Inflammatory macrophage (primary cell): ENCODE results near the gene KRT4.
A peak's percentile ranks its signal among the peaks of the same experiment; 100 is the strongest.
"Not testable (repeated sequence)": the region's sequence is repeated elsewhere in the genome, so short reads cannot be mapped to it uniquely, and the experiment has no call there.

Experiments used
- DNase-seq, 2 donors: peaks; one replicate each; pipeline ENCODE4 v3.0.0-alpha.2; 2020 to 2022

KRT4 gene

DNA sequence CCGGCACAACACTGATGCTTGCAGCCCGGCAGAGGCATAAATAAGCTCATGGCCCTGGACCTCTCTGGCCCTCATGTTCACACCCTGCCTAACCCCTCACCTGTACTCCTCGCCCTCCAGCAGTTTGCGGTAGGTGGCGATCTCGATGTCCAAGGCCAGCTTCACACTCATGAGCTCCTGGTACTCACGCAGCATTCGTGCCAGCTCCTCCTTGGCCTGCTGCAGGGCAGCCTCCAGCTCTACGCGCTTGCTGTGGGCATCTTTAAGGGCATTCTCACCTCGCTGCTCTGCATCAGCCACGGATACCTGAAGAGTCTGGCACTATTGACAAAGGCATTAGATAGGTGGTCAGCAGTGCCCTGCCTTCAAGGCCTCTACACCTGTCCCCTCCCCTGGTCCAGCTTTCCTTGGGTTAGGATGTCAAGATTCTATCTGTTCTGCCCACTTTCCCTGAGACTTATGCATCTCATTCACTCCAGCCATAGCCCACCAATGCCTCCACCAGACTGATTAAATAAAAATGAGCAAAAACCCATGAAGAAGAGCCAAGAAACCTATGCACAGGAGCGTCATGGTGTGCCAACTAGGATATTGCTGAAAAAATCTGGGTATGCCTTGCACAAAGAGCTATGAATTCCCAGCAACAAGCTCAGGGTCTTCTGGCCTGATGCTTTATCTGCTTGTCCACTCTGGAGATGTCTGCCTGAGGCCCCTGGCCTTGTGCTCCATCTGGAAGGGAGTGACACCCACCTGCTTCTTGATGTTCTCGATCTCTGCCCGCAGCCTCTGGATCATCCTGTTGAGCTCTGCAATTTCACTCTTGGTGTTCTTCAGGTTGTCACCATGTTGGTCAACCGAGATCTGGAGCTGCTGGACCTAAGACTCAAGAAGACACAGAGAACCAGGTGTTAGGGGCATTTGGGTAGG lies 6.1 kb downstream of the KRT4 start:
- DNase-seq = no peak

DNA sequence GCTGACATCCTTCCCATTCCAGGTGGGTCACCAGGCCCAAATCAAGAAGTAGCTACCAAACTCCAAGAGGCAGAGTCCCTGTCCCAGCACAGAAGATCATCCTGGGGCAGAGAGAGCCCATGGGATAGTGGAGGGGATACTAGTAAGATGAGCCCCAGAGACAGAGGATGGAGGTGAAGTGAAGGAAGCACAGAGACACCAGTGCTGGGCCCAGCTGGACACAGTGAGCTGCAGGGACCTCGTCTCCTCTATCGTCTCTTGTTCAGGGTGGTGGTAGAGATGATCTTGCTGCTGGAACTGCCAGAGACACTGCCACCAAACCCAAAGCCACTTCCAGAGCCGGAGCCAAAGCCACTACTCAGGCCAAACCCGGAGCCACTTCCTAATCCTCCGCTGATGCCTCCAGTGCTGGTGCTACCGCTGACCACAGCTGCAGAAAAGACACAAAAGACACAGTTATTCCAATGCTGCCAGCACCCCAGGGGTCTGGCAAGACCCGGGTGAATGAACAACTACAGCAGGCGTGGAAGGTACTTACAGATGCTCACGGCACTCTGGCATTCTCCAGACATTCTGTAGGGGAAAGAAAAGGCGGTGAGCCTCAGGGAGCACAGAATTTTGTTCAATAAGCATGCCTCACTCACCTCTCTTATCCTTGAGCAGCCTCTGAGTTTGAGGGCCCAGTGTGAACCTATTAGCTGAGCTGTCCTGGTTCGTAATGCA lies 6.9 kb downstream of the KRT4 start:
- DNase-seq = no peak

DNA sequence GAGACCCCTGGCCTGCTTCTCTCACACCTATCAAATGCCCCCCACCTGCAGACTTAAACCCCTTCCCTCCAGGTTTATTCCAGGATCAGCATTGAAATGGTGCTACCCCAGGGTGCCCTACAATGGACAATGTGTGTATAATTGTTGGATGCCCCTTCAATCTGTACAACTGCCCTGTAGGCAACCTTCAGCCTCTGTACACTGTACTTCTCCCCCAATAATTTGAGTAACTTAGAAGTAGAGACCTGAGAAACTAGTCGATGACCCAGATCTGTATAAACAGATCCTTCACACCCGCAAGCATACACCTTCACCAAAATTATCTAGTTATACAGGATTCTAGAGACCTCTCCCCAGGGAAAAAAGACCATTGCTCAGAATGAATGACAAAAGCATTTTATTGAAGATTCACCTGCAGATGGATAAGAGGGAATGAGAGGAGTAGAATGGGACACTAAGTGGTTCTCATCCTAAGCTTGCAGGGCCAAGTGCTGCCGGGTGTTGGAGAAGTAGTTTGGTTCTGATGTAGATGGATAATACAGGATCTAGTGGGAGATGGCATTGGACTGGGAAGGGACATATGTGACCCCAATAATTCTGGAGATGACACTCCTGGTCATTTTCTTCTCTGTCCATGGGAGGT lies 7.6 kb downstream of the KRT4 start:
- no peak for DNase-seq

DNA sequence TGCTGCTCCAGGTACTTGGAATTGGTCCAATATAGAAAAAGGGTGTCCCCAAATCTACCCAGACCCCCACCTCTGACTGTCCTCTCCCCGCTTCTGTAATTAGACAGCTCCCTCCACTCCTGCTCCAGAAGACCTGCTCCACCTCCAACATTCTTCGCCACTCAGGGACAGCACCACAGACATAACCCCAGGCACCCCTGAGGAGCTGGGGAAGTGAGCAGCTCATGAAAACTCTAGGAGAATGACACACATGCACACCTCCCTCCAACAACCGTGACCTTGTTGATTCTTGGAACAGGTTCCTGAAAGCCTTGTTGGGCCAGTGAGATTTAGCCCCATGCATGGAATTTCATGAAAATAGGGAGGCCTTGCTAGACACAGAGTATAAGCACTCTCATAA lies 8.2 kb downstream of the KRT4 start:
- no peak for DNase-seq

DNA sequence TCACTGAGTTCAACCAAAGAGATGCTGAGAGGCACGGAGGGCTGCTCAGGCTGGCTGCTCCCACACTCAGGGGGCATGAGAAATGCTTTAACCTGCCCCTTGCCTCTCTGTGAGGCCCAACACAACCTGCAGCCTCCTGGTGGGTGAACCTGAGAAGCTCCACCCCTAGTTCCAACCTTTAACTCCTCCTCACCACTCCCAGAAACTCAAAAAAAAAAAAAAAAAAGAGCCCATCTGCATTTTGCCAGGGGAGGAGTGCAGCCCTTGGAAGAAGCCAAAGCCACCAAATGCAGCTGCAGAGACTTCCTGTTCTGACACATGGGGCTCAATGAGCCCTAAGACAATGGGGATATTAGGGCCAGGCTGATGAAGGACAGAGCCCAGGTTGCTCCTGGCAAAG lies 8.9 kb downstream of the KRT4 start:
- DNase-seq = no peak

DNA sequence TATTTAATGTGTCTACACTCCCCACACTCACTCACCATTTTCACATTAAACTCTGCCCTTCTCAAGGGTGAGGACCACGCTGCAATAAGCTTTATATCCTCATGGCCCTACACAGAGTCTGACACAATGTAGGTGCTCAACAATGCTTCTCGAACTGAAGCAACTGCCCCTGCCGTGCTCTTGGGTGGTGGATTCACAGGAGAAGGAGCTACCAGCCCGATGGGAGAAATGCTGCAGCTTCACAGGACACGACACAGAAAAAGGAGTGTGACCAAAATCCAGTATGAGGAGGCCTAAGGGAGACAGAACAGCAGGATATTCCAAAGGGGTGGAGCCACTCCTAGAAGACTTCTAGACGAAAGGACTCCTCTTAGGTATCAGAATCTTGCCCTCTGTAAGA lies 11.5 kb downstream of the KRT4 start:
- DNase-seq = no peak

DNA sequence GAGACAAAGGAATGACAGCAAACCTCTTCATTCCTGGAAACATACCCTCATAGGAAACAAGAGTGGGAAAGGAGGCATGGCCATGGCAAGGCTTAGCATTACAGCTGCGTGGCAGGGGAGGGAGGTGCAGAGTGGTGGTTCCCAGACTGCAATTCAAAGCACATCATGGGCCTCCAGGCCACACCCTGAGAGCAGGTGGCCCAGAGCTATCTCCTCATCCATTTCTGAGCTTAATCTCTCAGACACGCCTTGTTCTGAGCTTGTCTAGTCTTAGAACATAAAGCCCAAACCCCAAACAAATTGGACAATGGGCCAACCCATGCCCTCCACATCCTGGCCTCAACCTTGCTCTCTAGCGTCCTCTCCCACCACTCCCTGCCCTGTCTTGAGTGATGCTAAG lies 12.1 kb downstream of the KRT4 start:
- no peak for DNase-seq

DNA sequence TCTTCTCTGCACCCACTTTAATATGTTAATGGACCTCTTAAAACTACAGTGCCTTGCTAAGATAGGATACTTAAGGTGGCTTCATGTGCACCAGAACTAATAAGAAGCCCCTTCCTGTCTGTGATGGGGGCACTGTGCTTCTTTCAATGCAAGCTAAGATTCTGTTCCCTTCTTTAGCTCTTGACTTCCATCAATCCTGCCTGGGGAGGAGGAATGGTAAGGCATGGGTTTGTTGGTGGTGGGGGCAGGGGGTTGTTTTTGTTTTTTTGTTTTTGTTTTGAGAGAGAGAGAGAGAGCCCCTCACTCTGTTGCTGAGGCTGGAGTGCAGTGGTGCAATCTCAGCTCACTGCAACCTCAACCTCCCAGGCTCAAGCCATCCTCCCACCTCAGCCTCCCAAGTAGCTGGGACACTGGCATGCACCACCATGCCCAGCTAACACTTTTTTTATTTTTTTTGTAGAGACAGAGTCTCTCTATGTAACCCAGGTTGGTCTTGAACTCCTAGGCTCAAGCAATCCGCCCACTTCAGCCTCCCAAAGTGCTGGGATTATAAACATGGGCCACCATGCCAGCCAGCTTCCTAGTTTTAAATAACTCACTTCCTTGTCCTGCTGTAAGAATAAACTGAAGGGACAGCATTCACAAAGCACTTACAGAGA lies 13.5 kb downstream of the KRT4 start:
- peak in 1 of 2 donors; percentile 27 for DNase-seq

DNA sequence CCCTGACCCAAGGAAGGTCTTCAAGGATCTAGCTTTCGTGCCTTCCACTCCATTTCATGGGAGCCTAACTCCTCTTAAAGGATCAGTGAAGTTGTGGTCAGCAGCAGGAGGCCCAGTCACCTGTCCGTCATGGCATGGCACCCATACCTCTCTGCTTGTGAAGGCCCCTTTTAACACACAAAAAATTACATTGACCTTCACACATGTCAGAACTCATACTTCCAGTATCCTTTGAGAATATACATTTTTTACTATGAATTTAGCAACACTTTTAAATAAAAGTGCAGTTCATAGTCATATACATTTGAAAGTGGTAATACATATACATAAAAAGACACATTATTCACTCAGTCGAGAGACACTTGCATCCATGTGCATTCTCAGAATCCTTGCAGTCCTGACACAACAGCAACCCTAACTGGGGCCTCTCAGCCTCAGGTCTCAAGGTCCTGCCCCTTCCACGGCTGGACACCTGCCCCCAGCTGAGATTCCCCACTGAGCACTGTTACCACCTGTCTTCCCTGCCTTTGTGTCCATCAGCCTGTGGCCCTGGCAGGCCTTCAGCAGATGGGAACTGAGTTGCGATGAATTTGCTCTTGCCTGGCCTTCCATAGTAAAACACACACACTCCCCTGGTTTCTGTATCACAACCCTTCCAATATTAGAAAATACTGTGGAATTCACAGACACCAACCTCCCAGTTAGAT lies 14.3 kb downstream of the KRT4 start:
- DNase-seq = no peak

DNA sequence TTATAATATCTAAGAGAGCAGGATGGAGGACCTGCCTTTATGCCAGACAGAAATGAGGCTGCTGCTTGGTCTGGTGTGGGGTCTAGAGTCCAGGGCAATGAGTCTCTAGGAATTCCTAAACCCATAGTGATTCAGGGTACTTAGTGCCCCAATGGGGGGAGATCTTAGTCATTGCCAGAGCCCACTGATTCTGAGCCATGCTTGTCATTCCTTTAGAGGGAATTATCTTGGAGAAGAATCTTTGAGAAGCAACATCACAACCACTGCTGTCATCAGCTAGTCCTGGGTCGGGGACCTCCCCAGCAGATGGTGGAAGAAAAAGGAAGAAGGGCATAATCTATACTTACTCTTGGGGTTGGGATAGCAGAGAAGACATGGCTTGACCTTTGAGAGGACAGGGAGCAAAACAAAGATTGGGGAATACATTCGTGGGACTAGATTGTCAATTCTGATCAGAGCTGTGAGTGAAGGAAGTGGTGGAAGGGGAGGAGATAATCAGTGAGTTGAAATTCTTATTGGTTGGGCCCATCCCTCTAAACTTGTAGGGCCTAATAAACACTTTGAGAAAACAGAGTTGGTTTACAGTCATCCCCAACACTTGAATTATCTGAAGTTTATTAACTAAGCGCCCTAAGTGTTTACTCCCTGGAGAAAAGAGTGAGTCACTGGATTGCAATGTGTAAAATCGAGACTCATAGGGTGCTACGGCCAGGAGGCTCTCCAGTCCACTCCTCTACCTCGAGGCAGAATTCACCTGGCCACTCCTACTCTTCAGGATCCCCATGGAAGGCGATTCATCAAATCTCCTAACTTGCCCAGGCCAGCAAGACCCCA lies 15.0 kb downstream of the KRT4 start:
- DNase-seq = no peak

DNA sequence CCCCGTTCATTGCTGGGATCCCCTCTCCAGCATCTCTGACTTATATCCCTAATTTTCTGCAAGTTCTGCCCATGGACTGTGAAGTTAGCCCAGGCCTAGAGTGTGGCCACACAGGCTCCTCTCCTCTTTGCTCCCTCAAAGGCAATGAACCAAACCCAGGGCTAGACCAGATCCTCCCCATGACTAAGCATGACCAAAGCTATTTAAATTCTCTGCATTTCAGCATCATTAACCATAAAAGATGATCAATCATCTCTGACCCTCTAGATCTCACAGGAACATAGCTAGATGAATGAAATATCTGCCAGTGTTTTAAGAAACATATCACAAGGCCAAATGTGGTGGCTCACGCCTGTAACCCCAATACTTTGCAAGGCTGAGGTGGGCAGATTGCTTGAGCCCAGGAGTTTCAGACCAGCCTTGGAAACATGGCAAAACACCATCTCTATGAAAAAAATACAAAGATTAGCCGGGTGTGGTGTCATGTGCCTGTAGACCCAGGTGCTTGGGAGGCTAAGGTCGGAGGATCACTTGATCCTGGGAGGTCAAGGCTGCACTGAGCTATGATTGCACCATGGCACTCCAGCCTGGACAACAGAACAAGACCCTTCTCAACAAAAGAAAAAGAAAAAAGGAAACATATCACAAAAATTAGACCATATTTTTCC lies 15.8 kb downstream of the KRT4 start:
- no peak for DNase-seq

DNA sequence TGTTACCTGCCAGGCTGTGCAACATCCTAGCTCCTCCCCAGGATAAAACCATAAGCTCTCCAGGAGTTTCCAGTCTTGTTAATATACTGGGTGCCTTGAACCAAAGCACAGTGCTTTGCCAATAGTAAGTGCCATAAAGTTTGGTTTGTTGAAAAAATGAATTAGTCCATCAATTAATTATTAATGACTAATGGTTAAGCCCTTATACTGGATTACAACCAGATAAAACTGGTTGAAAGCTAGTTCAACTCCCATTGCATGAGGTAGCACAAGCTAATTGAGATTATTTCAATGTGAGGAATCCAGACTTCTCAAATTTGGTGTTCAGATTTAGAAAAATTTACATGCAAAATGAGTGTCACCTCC lies 16.4 kb downstream of the KRT4 start:
- no peak for DNase-seq

DNA sequence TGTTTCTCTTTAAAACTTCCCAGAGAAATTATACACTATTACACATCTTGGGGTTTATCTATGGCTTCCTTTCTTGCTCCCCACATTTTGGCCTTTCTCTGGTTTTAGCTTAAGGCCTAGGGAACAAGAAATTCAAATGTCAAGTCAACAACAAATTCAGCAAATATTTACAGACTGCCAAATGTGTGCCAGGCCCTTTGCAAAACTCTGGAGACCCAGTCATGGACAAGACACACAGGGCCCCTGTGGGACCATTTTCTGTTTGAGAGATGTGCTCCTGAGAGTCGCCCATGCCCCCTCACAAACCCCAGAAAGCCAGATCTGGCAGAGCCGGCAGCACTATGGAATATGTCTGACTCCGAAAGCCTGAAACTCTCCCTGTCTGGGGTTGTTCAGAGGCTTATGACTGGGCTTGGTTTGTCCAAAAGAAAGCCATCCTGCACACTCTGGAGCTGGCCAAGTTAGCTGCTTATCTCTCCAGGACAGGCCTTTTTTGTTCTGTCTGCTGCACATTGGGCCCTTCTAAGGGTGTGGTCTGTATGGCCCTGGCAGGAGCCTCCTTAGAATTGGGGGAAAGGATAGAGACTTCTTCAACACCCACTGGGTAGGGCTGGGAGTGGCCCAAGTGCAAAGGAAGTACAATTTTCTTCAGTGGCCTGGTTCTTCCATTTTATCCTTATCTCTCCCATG lies 16.9 kb downstream of the KRT4 start:
- no peak for DNase-seq

DNA sequence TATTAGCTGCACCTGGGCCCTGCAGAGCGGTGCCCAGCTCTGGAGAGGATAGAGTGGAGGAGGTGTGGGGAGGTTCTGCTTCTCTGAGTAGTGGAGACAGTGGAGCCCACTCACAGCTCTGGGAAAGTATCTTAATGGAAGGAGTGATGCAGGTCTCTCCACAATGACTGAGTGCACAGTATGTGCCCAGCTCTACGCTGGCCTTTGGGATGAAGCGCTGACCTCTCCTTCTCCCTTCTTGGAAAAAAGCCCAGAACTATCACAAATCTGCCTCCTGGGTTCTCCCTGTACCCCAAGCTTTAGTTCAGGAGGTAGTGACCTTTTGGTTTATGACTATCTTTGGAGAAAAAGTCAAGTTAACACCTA lies 17.5 kb downstream of the KRT4 start:
- no peak for DNase-seq

DNA sequence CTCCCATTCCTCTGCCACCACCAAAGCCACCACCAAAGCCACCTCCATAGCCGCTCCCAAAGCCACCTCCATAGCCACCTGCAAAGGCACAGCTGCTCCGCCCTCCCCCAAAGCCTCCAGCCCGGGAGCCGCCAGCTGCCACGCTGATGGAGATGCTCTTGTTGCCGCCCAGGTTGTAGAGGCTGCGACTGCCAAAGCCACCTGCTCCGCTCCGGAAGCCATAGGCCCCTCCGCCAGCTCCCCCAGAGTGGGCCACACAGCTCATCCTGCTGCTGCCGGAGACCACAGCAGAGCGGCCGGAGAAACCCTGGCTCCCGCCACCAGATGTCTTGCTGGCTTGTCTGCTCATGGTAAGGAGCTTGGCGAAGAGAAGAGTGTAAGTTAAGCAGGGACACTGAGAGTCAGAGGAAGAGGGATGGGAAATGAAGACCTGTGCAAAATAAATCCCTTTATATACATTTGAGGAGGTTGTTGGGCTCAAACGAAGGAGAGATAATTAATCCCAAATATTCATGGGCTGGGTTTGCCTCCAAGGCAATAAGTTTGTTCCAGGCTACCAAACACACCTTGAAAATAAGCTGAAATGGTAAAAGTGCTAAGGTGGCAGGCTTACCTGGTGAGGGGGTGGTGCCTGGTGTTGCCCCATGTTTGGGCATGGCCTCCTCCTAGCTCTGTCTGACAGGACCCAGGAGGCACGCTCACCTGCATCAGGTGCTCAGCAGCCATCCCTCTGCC lies 18.1 kb downstream of the KRT4 start, which contains the start of gene KRT3:
KRT3 (minus strand) TSS at position 424 of the 735 bp plus-strand sequence; CDS start at position 349, 75 bp downstream.
- DNase-seq = no peak

DNA sequence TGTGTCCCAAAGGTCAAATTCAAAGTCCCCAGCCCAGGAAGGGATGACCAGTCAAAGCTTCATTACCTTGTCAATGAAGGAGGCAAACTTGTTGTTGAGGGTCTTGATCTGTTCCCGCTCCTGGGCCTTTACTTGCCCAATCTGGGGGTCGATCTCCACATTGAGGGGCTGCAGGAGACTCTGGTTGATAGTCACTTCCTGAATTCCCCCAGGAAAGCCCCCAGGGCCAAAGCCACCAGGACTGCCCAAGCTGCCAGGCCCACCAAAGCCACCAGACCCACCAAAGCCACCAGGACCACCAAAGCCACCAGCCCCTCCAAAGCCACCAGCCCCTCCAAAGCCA lies 18.6 kb downstream of the KRT4 start:
- not testable (repeated sequence) for DNase-seq

DNA sequence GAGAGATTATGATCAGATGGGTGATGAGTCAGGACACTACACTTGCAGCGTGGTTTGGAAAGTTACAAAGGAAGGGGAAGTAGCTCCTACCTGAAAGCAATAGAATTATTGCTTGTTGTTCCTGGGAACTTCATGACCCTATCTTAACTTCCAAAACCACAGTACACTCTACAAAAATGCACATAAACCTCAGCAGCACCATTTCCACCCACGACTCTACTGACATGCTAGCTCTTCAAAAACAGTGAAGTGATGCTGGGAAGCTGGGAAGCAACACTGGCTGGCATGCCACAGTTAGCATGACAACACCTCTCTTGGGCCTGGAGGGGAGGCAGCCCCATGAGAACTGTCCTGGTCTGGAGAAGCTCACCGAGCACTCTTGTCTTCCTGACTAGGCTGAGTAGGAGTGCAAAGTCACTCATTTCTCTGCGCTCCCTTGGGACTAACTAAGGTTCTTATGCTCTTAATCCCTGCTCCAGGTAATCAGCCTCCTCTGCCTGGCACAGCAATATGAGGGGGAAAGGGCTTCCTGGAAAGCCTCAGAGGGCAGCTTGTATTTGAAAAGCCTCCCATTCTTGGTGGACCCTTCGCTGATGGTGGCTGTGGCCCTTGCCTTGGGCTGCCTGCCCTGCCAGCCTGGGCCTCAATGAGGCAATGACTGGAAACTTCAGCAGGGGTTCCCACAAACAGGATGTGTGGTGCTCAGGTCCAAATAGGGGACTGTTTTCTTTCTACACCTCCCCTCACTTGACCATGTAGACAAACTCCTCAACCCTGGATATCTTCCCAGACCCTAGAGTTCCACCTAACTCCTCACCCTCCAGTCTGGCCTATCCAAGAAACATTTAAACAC lies 19.2 kb downstream of the KRT4 start:
- peak; percentile 13 to 36 for DNase-seq

DNA sequence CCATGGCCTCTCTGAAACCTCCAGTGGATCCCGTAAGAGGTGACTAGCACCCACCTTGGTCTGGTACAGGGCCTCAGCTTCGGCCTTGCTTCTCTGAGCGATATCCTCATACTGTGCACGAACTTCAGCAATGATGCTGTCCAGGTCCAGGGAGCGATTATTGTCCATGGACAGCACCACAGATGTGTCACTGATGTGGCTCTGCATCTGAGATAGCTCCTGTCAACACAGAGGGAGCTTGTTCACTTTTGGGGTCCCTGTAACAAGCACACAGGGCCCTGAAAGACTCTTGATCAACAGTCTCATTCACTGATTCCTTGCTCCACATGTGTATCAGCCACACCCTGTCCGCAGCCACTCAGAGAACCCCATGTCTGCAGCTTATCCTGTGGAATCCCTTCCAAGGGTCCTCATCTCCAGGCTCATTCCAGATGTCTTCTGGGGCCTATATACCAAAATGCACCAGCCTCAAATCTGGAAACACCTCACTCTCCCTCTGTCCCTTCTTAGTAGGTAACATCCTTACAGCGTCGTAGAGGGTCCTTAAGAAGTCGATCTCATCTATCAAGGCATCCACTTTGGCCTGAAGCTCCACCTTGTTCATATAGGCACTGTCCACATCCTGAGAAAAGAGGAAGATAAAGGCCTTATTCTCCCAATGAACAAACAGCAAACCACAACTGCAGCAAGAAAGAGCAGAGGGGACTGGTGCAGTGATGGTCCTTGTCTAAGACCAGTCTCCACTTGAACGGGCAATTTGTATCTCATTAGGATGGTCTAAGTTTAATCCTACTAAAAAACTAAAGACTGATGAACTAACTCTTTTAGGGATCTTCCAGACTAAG lies 21.5 kb downstream of the KRT4 start:
- no peak for DNase-seq
